Lung (tissue), 12 donors: ENCODE measurements around the gene CMSS1. TPM values are rescaled to one million over a fixed set of nuclear protein-coding genes. Genes with fewer than 3 reads are reported as not detected.

Experiments
- ATAC-seq: fragments of 200-7000 bp; cut with Tn5 transposase; one replicate; pipeline ENCODE4 v1.9.1; 2020; ENCODE audit warnings: moderate number of reproducible peaks; ENCODE audit not compliant: insufficient read depth, low FRiP score
- DNase-seq, 3 donors: peaks; one replicate each; pipeline ENCODE4 v3.0.0-alpha.2; 2013 to 2017
- H3K27ac ChIP-seq, 2 donors: one replicate each; pipeline ENCODE4 v1.5.1; 2013; ENCODE audit warnings: mild to moderate bottlenecking in 2 of 2, moderate library complexity in 2 of 2, control low read depth in 1 of 2, inconsistent platforms in 1 of 2, low read depth in 1 of 2, low read length in 1 of 2
- H3K27me3 ChIP-seq, 3 donors: one replicate each; pipeline ENCODE4 v1.5.1; 2013; ENCODE audit warnings: low read length in 2 of 3; ENCODE audit not compliant: control insufficient read depth in 3 of 3, insufficient read depth in 3 of 3
- H3K36me3 ChIP-seq, 4 donors: one replicate each; pipeline ENCODE4 v1.5.1; 2013; ENCODE audit warnings: low read length in 4 of 4, mild to moderate bottlenecking in 1 of 4, moderate library complexity in 1 of 4; ENCODE audit not compliant: control insufficient read depth in 4 of 4, insufficient read depth in 4 of 4
- H3K4me1 ChIP-seq, 5 donors: one replicate each; pipeline ENCODE4 v1.5.1; 2013; ENCODE audit warnings: low read length in 5 of 5, mild to moderate bottlenecking in 2 of 5, moderate library complexity in 1 of 5; ENCODE audit not compliant: control insufficient read depth in 5 of 5, insufficient read depth in 5 of 5
- H3K4me3 ChIP-seq: one replicate; pipeline ENCODE4 v1.5.1; 2013; ENCODE audit warnings: mild to moderate bottlenecking, control low read depth, moderate library complexity
- H3K9ac ChIP-seq, 2 donors: one replicate each; pipeline ENCODE4 v1.5.1; 2013; ENCODE audit warnings: low read length in 2 of 2, control low read depth in 1 of 2; ENCODE audit not compliant: insufficient read depth in 1 of 2
- H3K9me3 ChIP-seq, 4 donors: one replicate each; pipeline ENCODE4 v1.5.1; 2013; ENCODE audit warnings: low read length in 3 of 4, mild to moderate bottlenecking in 1 of 4, moderate library complexity in 1 of 4; ENCODE audit not compliant: control insufficient read depth in 4 of 4, insufficient read depth in 3 of 4
- WGBS, 2 donors: extraction: QIAGEN DNeasy Blood & Tissue Kit; methylation state at CpG; one replicate each; pipeline ENCODE4 v1.1.7; 2013; 5-methylcytosine and 5-hydroxymethylcytosine counted together
- polyA plus RNA-seq, 2 donors: library from polyadenylated mRNA; stranded (reverse); fragments of 200-250 nt; gene quantifications; one replicate each; pipeline ENCODE4 v1.2.1, GENCODE V29; 2013
- total RNA-seq, 2 donors: library from RNA; depleted of rRNA in 1 of 2; stranded (reverse); fragments of >200 nt in 1 of 2; gene quantifications; one replicate each; pipeline ENCODE4 v1.2.1, GENCODE V29; 2014 to 2021
- TF ChIP-seq, protein P1 (sequence below): IDR thresholded peaks from 2 replicates; pipeline ENCODE4 v1.5.1; 2012; ENCODE audit warnings: mild to moderate bottlenecking; ENCODE audit errors: control extremely low read depth, extremely low read depth
- donor health status: control.
- donor health status: control.
- donor health status: Bipolar disorder and iron deficiency.
- donor health status: healthy.
- donor health status: DM: yes; HTN: yes; CAD: no.

The CMSS1 gene
- total and polyA plus RNA-seq, 4 donors = 12.3 to 28.9 (median 22.6) TPM

GRCh38 chr3:100001526-100002270 is 184.0 kb downstream of the CMSS1 start:
- H3K4me1 ChIP-seq = peaks cover 0 to 21% (median 0%) of the 10 kb centered on the region in 5 donors
- TF ChIP-seq, protein P1, sequence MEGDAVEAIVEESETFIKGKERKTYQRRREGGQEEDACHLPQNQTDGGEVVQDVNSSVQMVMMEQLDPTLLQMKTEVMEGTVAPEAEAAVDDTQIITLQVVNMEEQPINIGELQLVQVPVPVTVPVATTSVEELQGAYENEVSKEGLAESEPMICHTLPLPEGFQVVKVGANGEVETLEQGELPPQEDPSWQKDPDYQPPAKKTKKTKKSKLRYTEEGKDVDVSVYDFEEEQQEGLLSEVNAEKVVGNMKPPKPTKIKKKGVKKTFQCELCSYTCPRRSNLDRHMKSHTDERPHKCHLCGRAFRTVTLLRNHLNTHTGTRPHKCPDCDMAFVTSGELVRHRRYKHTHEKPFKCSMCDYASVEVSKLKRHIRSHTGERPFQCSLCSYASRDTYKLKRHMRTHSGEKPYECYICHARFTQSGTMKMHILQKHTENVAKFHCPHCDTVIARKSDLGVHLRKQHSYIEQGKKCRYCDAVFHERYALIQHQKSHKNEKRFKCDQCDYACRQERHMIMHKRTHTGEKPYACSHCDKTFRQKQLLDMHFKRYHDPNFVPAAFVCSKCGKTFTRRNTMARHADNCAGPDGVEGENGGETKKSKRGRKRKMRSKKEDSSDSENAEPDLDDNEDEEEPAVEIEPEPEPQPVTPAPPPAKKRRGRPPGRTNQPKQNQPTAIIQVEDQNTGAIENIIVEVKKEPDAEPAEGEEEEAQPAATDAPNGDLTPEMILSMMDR = no peak
- no peak overlapping the region for H3K4me3 ChIP-seq
- no peak overlapping the region for H3K27ac ChIP-seq
- H3K9ac ChIP-seq = no peak overlapping the region
- no peaks in the 10 kb centered on the region for H3K27me3 ChIP-seq
- H3K36me3 ChIP-seq = no peaks in the 10 kb centered on the region
- DNase-seq = no peak
- ATAC-seq = no peak
- WGBS, 2 donors = 95 to 98% methylated on average over 8 of the region's 8 CpGs
- H3K9me3 ChIP-seq = no peaks in the 10 kb centered on the region

GRCh38 chr3:100002599-100003350 is 185.1 kb downstream of the CMSS1 start:
- DNase-seq (peak in 2 of 3 donors; percentile 38 to 62), ATAC-seq (peak; percentile 47)
- H3K36me3 ChIP-seq = no peaks in the 10 kb centered on the region
- 45 to 67% methylated on average over 4 of the region's 4 CpGs for WGBS, 2 donors
- no peak overlapping the region for H3K4me3 ChIP-seq
- peak overlapping the region in 1 of 2 donors; percentile 52 for H3K27ac ChIP-seq
- no peak overlapping the region for H3K9ac ChIP-seq
- H3K9me3 ChIP-seq = no peaks in the 10 kb centered on the region
- H3K4me1 ChIP-seq = peaks cover 0 to 25% (median 0%) of the 10 kb centered on the region in 5 donors
- TF ChIP-seq, protein P1 = no peak
- H3K27me3 ChIP-seq = no peaks in the 10 kb centered on the region

GRCh38 chr3:100003609-100004503 is 186.2 kb downstream of the CMSS1 start:
- H3K9me3 ChIP-seq = no peaks in the 10 kb centered on the region
- 91 to 93% methylated on average over 4 of the region's 4 CpGs for WGBS, 2 donors
- ATAC-seq = no peak
- peaks cover 0 to 31% (median 0%) of the 10 kb centered on the region in 5 donors for H3K4me1 ChIP-seq
- TF ChIP-seq, protein P1 = no peak
- no peaks in the 10 kb centered on the region for H3K36me3 ChIP-seq
- no peak overlapping the region for H3K27ac ChIP-seq
- DNase-seq = no peak
- no peaks in the 10 kb centered on the region for H3K27me3 ChIP-seq
- no peak overlapping the region for H3K4me3 ChIP-seq
- H3K9ac ChIP-seq = no peak overlapping the region
